HL-60 (cell line): ENCODE measurements around the gene SSC5D.

Experiments
- GABPA ChIP-seq: IDR thresholded peaks from 2 replicates; pipeline ENCODE4 v1.6.1; 2012; ENCODE audit warnings: low read depth
- POLR2AphosphoS5 ChIP-seq: IDR thresholded peaks from 2 replicates; pipeline ENCODE4 v1.6.1; 2012; ENCODE audit warnings: low read depth
- SPI1 ChIP-seq: IDR thresholded peaks from 2 replicates; pipeline ENCODE4 v1.6.1; 2012; ENCODE audit warnings: low read depth, mild to moderate bottlenecking, borderline replicate concordance
- TF ChIP-seq, protein P1 (sequence below): IDR thresholded peaks from one replicate; pipeline ENCODE4 v1.5.1; 2011; ENCODE audit warnings: low read length, control low read depth, inconsistent platforms; ENCODE audit not compliant: insufficient read depth
- TF ChIP-seq, protein P2 (sequence below): IDR thresholded peaks from 2 replicates; pipeline ENCODE4 v1.6.1; 2012; ENCODE audit warnings: low read depth; ENCODE audit not compliant: insufficient replicate concordance

DNA sequence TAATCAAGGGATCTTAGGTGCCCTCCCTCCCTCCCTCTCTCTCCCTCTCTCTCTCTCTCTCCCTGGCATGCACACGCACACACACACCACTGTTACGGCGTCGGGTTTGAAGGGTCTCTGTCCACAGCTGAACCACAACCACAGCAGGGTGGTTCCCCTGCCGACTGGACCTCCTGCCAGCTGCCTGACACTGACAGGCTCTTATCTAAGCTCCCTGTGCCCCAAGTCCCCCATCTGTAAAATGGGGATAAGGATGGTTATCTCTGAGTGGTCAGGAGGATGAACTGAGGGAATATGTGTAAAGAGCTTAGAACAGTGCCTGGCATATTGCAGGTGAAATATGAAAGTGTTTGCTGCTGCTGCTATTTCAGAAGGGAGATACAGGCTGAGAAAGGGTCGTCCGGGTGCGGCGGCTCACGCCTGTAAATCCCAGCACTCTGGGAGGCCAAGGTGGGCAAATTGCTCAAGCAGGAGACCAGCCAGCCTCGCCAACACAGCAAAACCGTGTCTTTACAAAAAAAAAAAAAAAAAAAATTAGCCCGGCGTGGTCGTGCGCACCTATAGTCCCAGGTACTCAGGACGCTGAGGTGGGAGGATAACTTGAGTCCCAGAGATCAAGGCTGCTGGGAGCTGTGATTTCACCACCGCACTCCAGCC is 44.3 kb upstream of the SSC5D start:
- TF ChIP-seq, protein P1, sequence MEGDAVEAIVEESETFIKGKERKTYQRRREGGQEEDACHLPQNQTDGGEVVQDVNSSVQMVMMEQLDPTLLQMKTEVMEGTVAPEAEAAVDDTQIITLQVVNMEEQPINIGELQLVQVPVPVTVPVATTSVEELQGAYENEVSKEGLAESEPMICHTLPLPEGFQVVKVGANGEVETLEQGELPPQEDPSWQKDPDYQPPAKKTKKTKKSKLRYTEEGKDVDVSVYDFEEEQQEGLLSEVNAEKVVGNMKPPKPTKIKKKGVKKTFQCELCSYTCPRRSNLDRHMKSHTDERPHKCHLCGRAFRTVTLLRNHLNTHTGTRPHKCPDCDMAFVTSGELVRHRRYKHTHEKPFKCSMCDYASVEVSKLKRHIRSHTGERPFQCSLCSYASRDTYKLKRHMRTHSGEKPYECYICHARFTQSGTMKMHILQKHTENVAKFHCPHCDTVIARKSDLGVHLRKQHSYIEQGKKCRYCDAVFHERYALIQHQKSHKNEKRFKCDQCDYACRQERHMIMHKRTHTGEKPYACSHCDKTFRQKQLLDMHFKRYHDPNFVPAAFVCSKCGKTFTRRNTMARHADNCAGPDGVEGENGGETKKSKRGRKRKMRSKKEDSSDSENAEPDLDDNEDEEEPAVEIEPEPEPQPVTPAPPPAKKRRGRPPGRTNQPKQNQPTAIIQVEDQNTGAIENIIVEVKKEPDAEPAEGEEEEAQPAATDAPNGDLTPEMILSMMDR = no peak
- TF ChIP-seq, protein P2, sequence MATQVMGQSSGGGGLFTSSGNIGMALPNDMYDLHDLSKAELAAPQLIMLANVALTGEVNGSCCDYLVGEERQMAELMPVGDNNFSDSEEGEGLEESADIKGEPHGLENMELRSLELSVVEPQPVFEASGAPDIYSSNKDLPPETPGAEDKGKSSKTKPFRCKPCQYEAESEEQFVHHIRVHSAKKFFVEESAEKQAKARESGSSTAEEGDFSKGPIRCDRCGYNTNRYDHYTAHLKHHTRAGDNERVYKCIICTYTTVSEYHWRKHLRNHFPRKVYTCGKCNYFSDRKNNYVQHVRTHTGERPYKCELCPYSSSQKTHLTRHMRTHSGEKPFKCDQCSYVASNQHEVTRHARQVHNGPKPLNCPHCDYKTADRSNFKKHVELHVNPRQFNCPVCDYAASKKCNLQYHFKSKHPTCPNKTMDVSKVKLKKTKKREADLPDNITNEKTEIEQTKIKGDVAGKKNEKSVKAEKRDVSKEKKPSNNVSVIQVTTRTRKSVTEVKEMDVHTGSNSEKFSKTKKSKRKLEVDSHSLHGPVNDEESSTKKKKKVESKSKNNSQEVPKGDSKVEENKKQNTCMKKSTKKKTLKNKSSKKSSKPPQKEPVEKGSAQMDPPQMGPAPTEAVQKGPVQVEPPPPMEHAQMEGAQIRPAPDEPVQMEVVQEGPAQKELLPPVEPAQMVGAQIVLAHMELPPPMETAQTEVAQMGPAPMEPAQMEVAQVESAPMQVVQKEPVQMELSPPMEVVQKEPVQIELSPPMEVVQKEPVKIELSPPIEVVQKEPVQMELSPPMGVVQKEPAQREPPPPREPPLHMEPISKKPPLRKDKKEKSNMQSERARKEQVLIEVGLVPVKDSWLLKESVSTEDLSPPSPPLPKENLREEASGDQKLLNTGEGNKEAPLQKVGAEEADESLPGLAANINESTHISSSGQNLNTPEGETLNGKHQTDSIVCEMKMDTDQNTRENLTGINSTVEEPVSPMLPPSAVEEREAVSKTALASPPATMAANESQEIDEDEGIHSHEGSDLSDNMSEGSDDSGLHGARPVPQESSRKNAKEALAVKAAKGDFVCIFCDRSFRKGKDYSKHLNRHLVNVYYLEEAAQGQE = no peak
- TF ChIP-seq POLR2AphosphoS5 (no peak), GABPA (no peak), SPI1 (no peak)
